ENCODE results near the gene TMEM132D. TPM values are rescaled to one million over a fixed set of nuclear protein-coding genes. Genes with fewer than 3 reads are reported as not detected.

Gene TMEM132D
- total and polyA plus RNA-seq, 2 donors (not counting 3 experiments of a cell fraction or from before 2014, with no cell fraction given) = not detected

DNA sequence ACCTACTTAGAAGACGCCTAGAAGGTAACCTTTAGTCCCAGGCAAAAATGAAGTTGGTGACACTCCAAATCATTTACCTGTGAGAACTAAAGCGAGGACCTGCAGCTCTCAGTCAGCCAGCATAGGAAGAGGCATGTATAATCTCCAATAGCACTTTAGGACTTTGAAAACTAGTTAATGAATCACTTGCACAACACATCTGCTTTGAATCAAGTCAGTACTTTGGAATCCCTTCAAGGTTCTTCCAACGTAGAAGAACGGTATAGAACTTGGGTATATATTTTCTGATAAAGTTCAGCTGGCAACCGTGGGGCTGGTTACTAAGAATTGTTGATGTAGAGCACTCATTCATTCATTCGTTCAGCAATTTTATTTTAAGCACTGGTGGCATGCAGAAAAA, 251.9 kb downstream of the TMEM132D start:
- H3K79me2 ChIP-seq (ENCODE audit: control insufficient read depth, insufficient read depth, low read length) = no peaks in the 10 kb centered on the region
- POLR2A ChIA-PET = no interaction called here
- H3K27me3 ChIP-seq (ENCODE audit: control insufficient read depth in 2 of 2, insufficient read depth in 2 of 2, low read length in 2 of 2) = no peaks in the 10 kb centered on the region
- DNase-seq (ENCODE audit: low read depth, low spot score) = no peak
- CTCF ChIA-PET = no interaction called here
- no peaks in the 10 kb centered on the region for H3K36me3 ChIP-seq (ENCODE audit: control insufficient read depth in 2 of 2, extremely low read depth in 1 of 2, insufficient read depth in 2 of 2, low read length in 2 of 2)
- peaks cover 3% of the 10 kb centered on the region for H3K9me3 ChIP-seq (replicated peaks; ENCODE audit: control insufficient read depth, insufficient read depth, low read length)
- BruUV-seq (replicated peaks) = no TSS peak
- dilution Hi-C loops (cut with MboI; ENCODE audit: extremely low pct_ligation_motif_present, low sequenced_read_pairs) (no loop called here), intact Hi-C loops (cut with micrococcal nuclease) (no loop called here)
- FAIRE-seq = no peak
- no peaks in the 10 kb centered on the region for H4K20me1 ChIP-seq (replicated peaks; ENCODE audit: control insufficient read depth, extremely low read depth, insufficient read depth, low read length)
- no peak overlapping the region for H3K4me2 ChIP-seq (ENCODE audit: insufficient read depth, low read length)
- H3K4me3 ChIP-seq (replicated peaks in 1 of 3; ENCODE audit: insufficient read depth in 1 of 3, low read depth in 1 of 3, low read length in 3 of 3) = no peak overlapping the region
- TF ChIP-seq, protein P1, sequence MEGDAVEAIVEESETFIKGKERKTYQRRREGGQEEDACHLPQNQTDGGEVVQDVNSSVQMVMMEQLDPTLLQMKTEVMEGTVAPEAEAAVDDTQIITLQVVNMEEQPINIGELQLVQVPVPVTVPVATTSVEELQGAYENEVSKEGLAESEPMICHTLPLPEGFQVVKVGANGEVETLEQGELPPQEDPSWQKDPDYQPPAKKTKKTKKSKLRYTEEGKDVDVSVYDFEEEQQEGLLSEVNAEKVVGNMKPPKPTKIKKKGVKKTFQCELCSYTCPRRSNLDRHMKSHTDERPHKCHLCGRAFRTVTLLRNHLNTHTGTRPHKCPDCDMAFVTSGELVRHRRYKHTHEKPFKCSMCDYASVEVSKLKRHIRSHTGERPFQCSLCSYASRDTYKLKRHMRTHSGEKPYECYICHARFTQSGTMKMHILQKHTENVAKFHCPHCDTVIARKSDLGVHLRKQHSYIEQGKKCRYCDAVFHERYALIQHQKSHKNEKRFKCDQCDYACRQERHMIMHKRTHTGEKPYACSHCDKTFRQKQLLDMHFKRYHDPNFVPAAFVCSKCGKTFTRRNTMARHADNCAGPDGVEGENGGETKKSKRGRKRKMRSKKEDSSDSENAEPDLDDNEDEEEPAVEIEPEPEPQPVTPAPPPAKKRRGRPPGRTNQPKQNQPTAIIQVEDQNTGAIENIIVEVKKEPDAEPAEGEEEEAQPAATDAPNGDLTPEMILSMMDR (IDR thresholded peaks at IDR 0.05; ENCODE audit: extremely low read depth in 1 of 2, insufficient read depth in 1 of 2, low read depth in 1 of 2, low read length in 2 of 2) = no peak
- TF ChIP-seq JUN (IDR thresholded peaks at IDR 0.05; ENCODE audit: borderline replicate concordance, insufficient read depth, insufficient read length, low read depth) = no peak
- TF ChIP-seq POLR2A (IDR thresholded peaks at IDR 0.05; ENCODE audit: low read depth, low read length) = no peak
- TF ChIP-seq GATA2 (IDR thresholded peaks at IDR 0.05; ENCODE audit: insufficient read depth, insufficient read length, low read depth, low read length) = no peak
- no peak for TF ChIP-seq EZH2 (IDR thresholded peaks at IDR 0.05; ENCODE audit: borderline replicate concordance, low read depth, low read length, severe bottlenecking)
- TF ChIP-seq MYC (IDR thresholded peaks at IDR 0.05; ENCODE audit: low read depth, low read length) = no peak
- no peak for TF ChIP-seq MAX (IDR thresholded peaks at IDR 0.05; ENCODE audit: insufficient read depth, insufficient read length)
- no peak for TF ChIP-seq POLR2AphosphoS5 (IDR thresholded peaks at IDR 0.05; ENCODE audit: insufficient read depth, low read depth, low read length)
- no peak for TF ChIP-seq FOS (IDR thresholded peaks at IDR 0.05; ENCODE audit: borderline replicate concordance, insufficient read depth, low read length)
- H3K4me1 ChIP-seq (ENCODE audit: control insufficient read depth, extremely low read depth, insufficient read depth, low read length) = no peaks in the 10 kb centered on the region
- H3K9ac ChIP-seq (replicated peaks; ENCODE audit: extremely low read depth, insufficient read depth, low read length) = no peak overlapping the region
- H3K27ac ChIP-seq (ENCODE audit: insufficient read depth, low read depth, low read length) = no peak overlapping the region
- H3K9me1 ChIP-seq (replicated peaks; ENCODE audit: control insufficient read depth, extremely low read depth, insufficient read depth, low read length) = no peaks in the 10 kb centered on the region
- H2AFZ ChIP-seq (ENCODE audit: low read depth, low read length) = no peak overlapping the region
